K562 (cell line): ENCODE results near the gene TMEM120B. TPM values are rescaled to one million over a fixed set of nuclear protein-coding genes. Genes with fewer than 3 reads are reported as not detected.

Experiments
- ARID4B ChIP-seq: sonication (generic); formaldehyde crosslinking; IDR thresholded peaks from 2 replicates; pipeline ENCODE4 v1.8.0; 2022; ENCODE audit warnings: mild to moderate bottlenecking, missing genetic modification reagents
- HDGF ChIP-seq: fragments of 450-650 bp; IDR thresholded peaks from 2 replicates; pipeline ENCODE4 v1.6.1; 2016
- HES1 ChIP-seq: fragments of 450-650 bp; IDR thresholded peaks from 2 replicates; pipeline ENCODE4 v1.6.1; 2016; ENCODE audit warnings: low read depth, mild to moderate bottlenecking, moderate library complexity
- HINFP ChIP-seq: fragments of 450-650 bp; conservative IDR thresholded peaks from 2 replicates; pipeline ENCODE4 v1.6.1; 2016; ENCODE audit warnings: missing genetic modification characterization, low read depth, mild to moderate bottlenecking, control low read depth, missing compliant biosample characterization
- MEIS2 ChIP-seq: fragments of 450-650 bp; IDR thresholded peaks from 2 replicates; pipeline ENCODE4 v1.6.1; 2014; ENCODE audit warnings: mild to moderate bottlenecking; ENCODE audit not compliant: partially characterized antibody
- NCOA6 ChIP-seq: fragments of 450-650 bp; IDR thresholded peaks from 2 replicates; pipeline ENCODE4 v1.6.1; 2017; ENCODE audit warnings: mild to moderate bottlenecking
- PTTG1 ChIP-seq: fragments of 450-650 bp; IDR thresholded peaks from 2 replicates; pipeline ENCODE4 v1.6.1; 2016; ENCODE audit warnings: low read depth, mild to moderate bottlenecking, missing genetic modification characterization, missing compliant biosample characterization
- SMAD3 ChIP-seq: fragments of 450-650 bp; formaldehyde crosslinking; conservative IDR thresholded peaks from 2 replicates; pipeline ENCODE4 v1.4.0; 2020; ENCODE audit warnings: mild to moderate bottlenecking
- SUPT5H ChIP-seq: fragments of 450-650 bp; IDR thresholded peaks from 2 replicates; pipeline ENCODE4 v1.6.1; 2016
- ZFX ChIP-seq: sonication (generic); formaldehyde crosslinking; IDR thresholded peaks from 2 replicates; pipeline ENCODE4 v1.8.0; 2022; ENCODE audit warnings: mild to moderate bottlenecking, missing genetic modification reagents, moderate library complexity
- ZNF395 ChIP-seq: fragments of 200-800 bp; sonication (Bioruptor generic); IDR thresholded peaks from 2 replicates; pipeline ENCODE4 v1.6.1; 2017; ENCODE audit warnings: missing genetic modification characterization, missing compliant biosample characterization
- ZNF609 ChIP-seq: sonication (generic); formaldehyde crosslinking; IDR thresholded peaks from 2 replicates; pipeline ENCODE4 v1.8.1; 2023; ENCODE audit warnings: missing genetic modification reagents, mild to moderate bottlenecking, borderline replicate concordance
- polyA plus RNA-seq, 8 experiments: library from polyadenylated mRNA; depleted of rRNA in 4 of 8; stranded (reverse) in 5 of 8; unstranded in 3 of 8; fragments of >200 nt; fragmentation: Nextera tagmentation in 2 of 8; fragmentation: Illumina TruSeq in 1 of 8; extraction: Ambion mirVana in 2 of 8; extraction: Trizol in 1 of 8; gene quantifications; 2 replicates each; pipeline versions ENCODE4 v1.2.1 to v1.2.3, GENCODE V29; 2011 to 2014; ENCODE audit warnings: inconsistent platforms in 1 of 8, missing spikeins in 1 of 8
- total RNA-seq, 7 experiments: library from RNA; depleted of rRNA in 6 of 7; stranded (reverse); fragments of >200 nt in 6 of 7; fragmentation: Illumina TruSeq in 2 of 7; extraction: Trizol in 2 of 7; gene quantifications; 2 replicates each; pipeline versions ENCODE4 v1.2.1 to v1.2.3, GENCODE V29; 2011 to 2021; ENCODE audit warnings: low replicate concordance in 1 of 7

Gene TMEM120B
- total and polyA plus RNA-seq, 9 of the 15 experiments (the other 6 are each of a cell fraction or from before 2014, with no cell fraction given), result 1.7 to 18.6 (median 7.4) TPM

GRCh38 chr12:121712461-121713256 lies at the start of gene TMEM120B (continued):
- TF ChIP-seq ZNF609 (CRISPR knock-in tag) (no peak), ZNF395 (CRISPR knock-in tag) (peak; percentile 58), HDGF (no peak), PTTG1 (tag) (no peak), SUPT5H (peak; percentile 86), MEIS2 (peak; percentile 61), NCOA6 (no peak), SMAD3 (CRISPR knock-in tag) (no peak), ARID4B (peak; percentile 74), HINFP (tag) (no peak), ZFX (CRISPR knock-in tag) (peak; percentile 73), HES1 (no peak)
